Spleen (tissue), 11 donors: ENCODE data around the gene KLC4. TPM values are rescaled to one million over a fixed set of nuclear protein-coding genes. Genes with fewer than 3 reads are reported as not detected.
A peak's percentile ranks its signal among the peaks of the same experiment; 100 is the strongest.

Source experiments
- DNase-seq: peaks from one replicate; pipeline ENCODE4 v3.0.0-alpha.2; 2020
- H3K27ac ChIP-seq, 8 donors: fragments of 200-600 bp; sonication (generic) in 7 of 8; 1 replicate in 4 of 8; 2 replicates in 4 of 8; pipeline versions ENCODE4 v1.5.0 to v1.8.0; 2016 to 2021; ENCODE audit warnings: inconsistent platforms in 4 of 8, mild to moderate bottlenecking in 4 of 8, moderate library complexity in 1 of 8
- H3K27me3 ChIP-seq, 7 donors: fragments of 200-600 bp; sonication (generic) in 6 of 7; replicated peaks in 1 of 7; 1 replicate in 4 of 7; 2 replicates in 3 of 7; pipeline versions ENCODE4 v1.5.0 to v1.8.0; 2016 to 2021; ENCODE audit warnings: inconsistent platforms in 3 of 7, mild to moderate bottlenecking in 1 of 7
- H3K36me3 ChIP-seq, 6 donors: fragments of 200-600 bp; sonication (generic) in 5 of 6; 1 replicate in 4 of 6; 2 replicates in 2 of 6; pipeline versions ENCODE4 v1.5.0 to v1.8.0; 2016 to 2021; ENCODE audit warnings: inconsistent platforms in 2 of 6
- H3K4me1 ChIP-seq, 6 donors: fragments of 200-600 bp; sonication (generic) in 5 of 6; 1 replicate in 3 of 6; 2 replicates in 3 of 6; pipeline versions ENCODE4 v1.5.0 to v1.8.0; 2016 to 2021; ENCODE audit warnings: inconsistent platforms in 3 of 6
- H3K4me3 ChIP-seq, 8 donors: fragments of 200-600 bp; sonication (generic) in 7 of 8; 1 replicate in 4 of 8; 2 replicates in 4 of 8; pipeline versions ENCODE4 v1.5.0 to v1.8.0; 2016 to 2021; ENCODE audit warnings: inconsistent platforms in 4 of 8, mild to moderate bottlenecking in 4 of 8, moderate library complexity in 2 of 8
- H3K9me3 ChIP-seq, 8 donors: fragments of 200-600 bp; sonication (generic) in 7 of 8; 1 replicate in 4 of 8; 2 replicates in 4 of 8; pipeline versions ENCODE4 v1.5.0 to v1.8.0; 2016 to 2021; ENCODE audit warnings: inconsistent platforms in 4 of 8
- POLR2A ChIP-seq, 3 donors: fragments of 450-650 bp; IDR thresholded peaks; one replicate each; pipeline ENCODE4 v1.5.1; 2017; ENCODE audit warnings: antibody characterized with exemption in 3 of 3, mild to moderate bottlenecking in 1 of 3
- POLR2AphosphoS5 ChIP-seq, 3 donors: sonication (generic); formaldehyde crosslinking; IDR thresholded peaks; one replicate each; pipeline ENCODE4 v1.5.1; 2017; ENCODE audit warnings: antibody characterized with exemption in 3 of 3
- WGBS, 5 donors: extraction: QIAGEN DNeasy Blood & Tissue Kit in 3 of 5; methylation state at CpG; one replicate each; pipeline versions ENCODE4 v1.1.5 to v1.1.7; 2013 to 2018; 5-methylcytosine and 5-hydroxymethylcytosine counted together
- intact Hi-C: fragments of 100-400 bp; cut with DNase I; formaldehyde crosslinking; loops from one replicate; pipeline ENCODE4 v1.15.0; 2023; ENCODE audit warnings: low total_unique reads
- polyA plus RNA-seq, 3 donors: library from polyadenylated mRNA; stranded (reverse); fragments of 200-250 nt; gene quantifications; one replicate each; pipeline ENCODE4 v1.2.1, GENCODE V29; 2013
- total RNA-seq, 7 donors: library from RNA; depleted of rRNA in 3 of 7; stranded (reverse); fragments of >200 nt in 3 of 7; fragmentation: NEBNext Ultra II Directional in 4 of 7; extraction: Animal tissue kit (Norgen Biotek cat#: 25700) in 4 of 7; gene quantifications; one replicate each; pipeline versions ENCODE4 v1.1.0 to v1.2.1, GENCODE V29; 2016 to 2021
- TF ChIP-seq, protein P1 (sequence below), 11 experiments: fragments of 200-600 bp in 7 of 11; fragments of 450-650 bp in 4 of 11; sonication (generic) in 4 of 11; IDR thresholded peaks in 8 of 11; conservative IDR thresholded peaks in 3 of 11; 1 replicate in 7 of 11; 2 replicates in 4 of 11; pipeline versions ENCODE4 v1.4.0 to v1.8.0; 2016 to 2021; ENCODE audit warnings: antibody characterized with exemption in 11 of 11, inconsistent platforms in 4 of 11, mild to moderate bottlenecking in 1 of 11
- donor health status: healthy with polysubstance abuse.
- donor health status: DM: no; HTN: no; CAD: no; lungs with moderate emphysema.
- donor health status: DM: no; HTN: no; CAD: no.
- donor health status: Bipolar disorder and iron deficiency.
- donor health status: healthy.
- donor health status: DM: no; HTN: no; CAD: no.
- donor health status: DM: yes; HTN: yes; CAD: no.

Gene KLC4
- total and polyA plus RNA-seq, 10 donors, result 13.2 to 27.0 (median 20.8) TPM

DNA sequence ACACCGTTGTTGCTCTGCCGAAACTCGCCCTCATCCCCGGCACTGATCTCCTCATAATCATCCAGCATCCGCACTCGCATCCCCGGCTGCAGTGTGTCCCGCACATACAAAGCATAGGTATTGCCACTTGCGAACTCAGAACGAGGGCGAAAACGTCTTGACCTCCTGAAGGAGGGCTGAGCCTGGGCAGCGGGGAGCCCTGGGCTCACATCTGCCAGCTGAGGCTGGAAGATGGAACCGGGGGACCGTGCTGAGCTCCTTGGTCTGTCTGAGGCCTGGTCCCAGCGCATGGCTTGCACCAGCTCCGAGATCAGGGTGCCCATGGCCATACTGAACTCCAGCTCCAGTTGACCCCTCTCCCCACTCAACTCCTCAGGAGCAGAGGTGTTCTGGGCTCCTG is 8.4 kb upstream of the KLC4 start:
- H3K27ac ChIP-seq, result no peak overlapping the region
- H3K4me3 ChIP-seq, result no peak overlapping the region
- H3K27me3 ChIP-seq, result no peaks in the 10 kb centered on the region
- H3K36me3 ChIP-seq, result peaks cover 0 to 78% (median 44%) of the 10 kb centered on the region in 6 donors
- TF ChIP-seq POLR2AphosphoS5 (IDR thresholded peaks at IDR 0.05), result peak in 1 of 3 donors; percentile 33
- no peak for TF ChIP-seq POLR2A (IDR thresholded peaks at IDR 0.05)
- intact Hi-C loops, result no loop called here
- peaks cover 9 to 43% (median 26%) of the 10 kb centered on the region in 6 donors for H3K4me1 ChIP-seq
- 94 to 97% (median 96%) methylated on average over 12 to 17 of the region's 17 CpGs for WGBS, 5 donors
- no peak for DNase-seq
- H3K9me3 ChIP-seq, result no peaks in the 10 kb centered on the region

DNA sequence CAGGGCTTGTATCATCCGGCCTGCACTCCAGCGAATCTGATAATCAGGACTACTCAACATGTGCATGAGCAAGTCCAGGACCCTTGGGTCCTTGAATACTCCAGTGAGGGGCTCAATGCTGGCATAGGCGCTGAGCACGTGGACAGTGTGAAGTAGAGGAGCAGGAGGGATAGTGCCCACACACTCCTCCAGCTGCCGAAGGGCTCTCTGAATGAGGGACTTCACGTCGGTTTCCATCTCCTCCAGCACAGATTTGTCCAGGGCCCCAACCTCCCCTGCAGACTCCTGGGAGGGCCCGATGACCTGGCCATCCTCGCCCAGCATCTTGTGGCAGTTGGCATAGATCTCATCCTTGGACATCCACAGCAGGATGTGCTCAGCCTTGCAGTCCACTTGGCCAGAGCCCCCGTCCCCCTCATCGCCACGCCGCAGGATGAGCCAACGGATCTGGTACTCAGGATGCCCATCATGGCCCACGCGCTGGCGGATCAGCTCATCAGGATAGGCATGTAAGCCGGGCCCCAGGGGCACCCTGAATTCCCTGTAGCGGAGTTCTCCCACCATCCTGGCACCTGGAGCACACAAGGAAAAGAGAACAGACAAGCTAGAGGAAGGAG is 7.1 kb upstream of the KLC4 start:
- DNase-seq, result no peak
- WGBS, 5 donors, result 87 to 90% (median 89%) methylated on average over 17 to 19 of the region's 19 CpGs

DNA sequence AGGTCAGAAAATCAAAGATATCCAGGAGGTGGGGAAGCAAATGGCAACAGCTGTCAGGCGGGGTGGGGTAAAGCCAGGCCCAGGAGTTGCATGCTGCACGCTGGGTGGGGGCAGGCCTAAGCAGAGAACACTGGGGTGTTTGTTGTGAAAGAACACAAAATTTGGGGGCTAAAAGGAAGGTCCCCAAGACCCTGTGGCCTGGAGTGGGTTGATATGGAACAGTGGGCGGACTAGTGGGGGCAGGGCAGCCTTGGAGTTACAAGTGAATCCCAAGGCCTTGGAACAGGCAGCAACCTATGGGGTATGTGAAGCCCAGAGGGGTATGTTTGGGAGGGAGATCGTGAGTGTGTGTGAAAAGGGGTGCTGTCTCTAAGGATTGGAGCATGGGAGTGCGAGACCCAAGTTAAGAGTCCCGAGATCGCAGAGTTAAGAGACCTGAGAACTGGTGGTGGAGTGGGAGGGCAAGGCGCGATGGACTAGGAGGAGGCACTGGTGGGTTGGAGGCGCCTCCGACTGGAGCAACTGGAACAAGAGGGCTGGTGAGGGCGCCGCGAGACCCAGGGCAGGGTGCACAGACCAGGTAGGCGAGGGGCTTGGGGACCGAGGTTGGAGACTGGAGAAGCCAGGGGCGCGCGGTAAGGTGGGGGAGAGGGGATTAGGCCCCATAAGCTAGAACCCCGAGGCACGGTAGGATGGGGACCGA is 6.4 kb upstream of the KLC4 start:
- 13 to 17% (median 16%) methylated on average over 21 to 22 of the region's 22 CpGs for WGBS, 5 donors
- no peak for DNase-seq
- intact Hi-C loops, result no loop called here
- Histone ChIP-seq H3K9me3 (no peaks in the 10 kb centered on the region), H3K4me3 (peak overlapping the region; percentile 61 to 86 (median 78)), H3K4me1 (peaks cover 10 to 60% (median 29%) of the 10 kb centered on the region in 6 donors), H3K27me3 (no peaks in the 10 kb centered on the region), H3K27ac (peak overlapping the region; percentile 83 to 95 (median 92)), H3K36me3 (peaks cover 0 to 78% (median 48%) of the 10 kb centered on the region in 6 donors)
- TF ChIP-seq, protein P1, sequence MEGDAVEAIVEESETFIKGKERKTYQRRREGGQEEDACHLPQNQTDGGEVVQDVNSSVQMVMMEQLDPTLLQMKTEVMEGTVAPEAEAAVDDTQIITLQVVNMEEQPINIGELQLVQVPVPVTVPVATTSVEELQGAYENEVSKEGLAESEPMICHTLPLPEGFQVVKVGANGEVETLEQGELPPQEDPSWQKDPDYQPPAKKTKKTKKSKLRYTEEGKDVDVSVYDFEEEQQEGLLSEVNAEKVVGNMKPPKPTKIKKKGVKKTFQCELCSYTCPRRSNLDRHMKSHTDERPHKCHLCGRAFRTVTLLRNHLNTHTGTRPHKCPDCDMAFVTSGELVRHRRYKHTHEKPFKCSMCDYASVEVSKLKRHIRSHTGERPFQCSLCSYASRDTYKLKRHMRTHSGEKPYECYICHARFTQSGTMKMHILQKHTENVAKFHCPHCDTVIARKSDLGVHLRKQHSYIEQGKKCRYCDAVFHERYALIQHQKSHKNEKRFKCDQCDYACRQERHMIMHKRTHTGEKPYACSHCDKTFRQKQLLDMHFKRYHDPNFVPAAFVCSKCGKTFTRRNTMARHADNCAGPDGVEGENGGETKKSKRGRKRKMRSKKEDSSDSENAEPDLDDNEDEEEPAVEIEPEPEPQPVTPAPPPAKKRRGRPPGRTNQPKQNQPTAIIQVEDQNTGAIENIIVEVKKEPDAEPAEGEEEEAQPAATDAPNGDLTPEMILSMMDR (IDR thresholded peaks at IDR 0.05 in 8 of 11, conservative IDR thresholded peaks at IDR 0.05 in 3 of 11), result no peak
- no peak for TF ChIP-seq POLR2AphosphoS5 (IDR thresholded peaks at IDR 0.05)
- no peak for TF ChIP-seq POLR2A (IDR thresholded peaks at IDR 0.05)

More for the DNA sequence above, 7.1 kb upstream of the KLC4 start:
- Histone ChIP-seq H3K27ac (peak overlapping the region in 7 of 8 donors; percentile 91 to 95 (median 93)), H3K4me1 (peaks cover 9 to 54% (median 26%) of the 10 kb centered on the region in 6 donors), H3K4me3 (peak overlapping the region in 3 of 8 donors; percentile 76 to 81 (median 76)), H3K27me3 (no peaks in the 10 kb centered on the region), H3K36me3 (peaks cover 0 to 78% (median 45%) of the 10 kb centered on the region in 6 donors), H3K9me3 (no peaks in the 10 kb centered on the region)
- intact Hi-C loops, result no loop called here
- peak in 1 of 3 donors; percentile 19 for TF ChIP-seq POLR2AphosphoS5 (IDR thresholded peaks at IDR 0.05)
- TF ChIP-seq, protein P1 (IDR thresholded peaks at IDR 0.05 in 8 of 11, conservative IDR thresholded peaks at IDR 0.05 in 3 of 11), result no peak

DNA sequence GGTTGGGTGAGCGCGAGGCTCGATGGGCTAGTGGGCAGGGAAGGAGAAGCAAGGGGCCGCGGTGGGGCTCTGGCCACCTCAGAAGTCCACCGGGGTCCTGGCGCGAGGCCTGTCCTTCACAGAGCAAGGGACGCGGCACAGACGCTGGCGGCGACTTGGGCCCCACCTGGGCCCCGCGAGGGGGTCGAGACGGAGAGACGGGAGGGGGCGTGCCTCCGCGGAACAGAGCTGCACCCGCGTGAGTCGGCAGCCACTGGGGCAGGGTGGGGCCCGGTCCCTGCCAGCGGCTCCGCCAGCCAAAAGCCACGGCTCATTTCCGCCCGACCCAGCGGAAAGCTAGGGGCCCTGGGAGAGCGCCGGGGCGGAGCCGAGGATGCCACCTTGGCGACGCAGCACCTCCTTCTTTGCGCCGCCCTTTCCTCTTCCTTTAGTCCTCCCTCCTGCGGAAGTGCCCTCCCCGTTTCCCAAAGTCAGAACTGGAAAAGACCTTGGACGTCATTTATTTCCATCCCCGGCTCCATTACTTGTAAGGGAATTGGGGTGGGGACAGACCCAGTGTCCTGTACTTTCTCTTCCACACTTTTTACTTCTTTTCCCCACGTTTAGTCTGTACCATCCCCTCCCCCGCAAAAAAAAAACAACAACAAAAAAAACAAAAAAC is 5.8 kb upstream of the KLC4 start, which contains the start of gene CUL7:
Gene CUL7, minus strand, starts transcription at position 307 of the 661 bp plus-strand sequence. CDS start 1,063 bp downstream, outside the sequence.
- peak; percentile 93 to 96 (median 96) for TF ChIP-seq POLR2AphosphoS5 (IDR thresholded peaks at IDR 0.05)
- TF ChIP-seq POLR2A (IDR thresholded peaks at IDR 0.05), result peak in 1 of 3 donors; percentile 62
- TF ChIP-seq, protein P1 (IDR thresholded peaks at IDR 0.05 in 8 of 11, conservative IDR thresholded peaks at IDR 0.05 in 3 of 11), result peak in 2 of 11 experiments; percentile 26 to 30
- Histone ChIP-seq H3K9me3 (no peaks in the 10 kb centered on the region), H3K27me3 (no peaks in the 10 kb centered on the region), H3K4me3 (peak within 1 kb of the TSS; percentile 61 to 86 (median 78)), H3K36me3 (peaks cover 0 to 72% (median 42%) of the 10 kb centered on the region in 6 donors), H3K27ac (peak within 1 kb of the TSS; percentile 83 to 95 (median 92)), H3K4me1 (peaks cover 17 to 67% (median 36%) of the 10 kb centered on the region in 6 donors)
- intact Hi-C loops, result no loop called here
- WGBS, 5 donors, result 0 to 3% (median 2%) methylated on average over 31 to 45 of the region's 45 CpGs
- peak; percentile 98 for DNase-seq
